HG02798 (cell line): ENCODE measurements around the gene ACTR3.
A peak's percentile ranks its signal among the peaks of the same experiment; 100 is the strongest.
"Not testable (repeated sequence)": the region's sequence is repeated elsewhere in the genome, so short reads cannot be mapped to it uniquely, and the experiment has no call there.

ENCODE experiments used
- ATAC-seq: cut with Tn5 transposase; IDR thresholded peaks from one replicate; pipeline ENCODE4 v1.9.1; 2021; ENCODE audit warnings: mild to moderate bottlenecking; ENCODE audit not compliant: unreplicated experiment, poor library complexity

ACTR3 gene

DNA sequence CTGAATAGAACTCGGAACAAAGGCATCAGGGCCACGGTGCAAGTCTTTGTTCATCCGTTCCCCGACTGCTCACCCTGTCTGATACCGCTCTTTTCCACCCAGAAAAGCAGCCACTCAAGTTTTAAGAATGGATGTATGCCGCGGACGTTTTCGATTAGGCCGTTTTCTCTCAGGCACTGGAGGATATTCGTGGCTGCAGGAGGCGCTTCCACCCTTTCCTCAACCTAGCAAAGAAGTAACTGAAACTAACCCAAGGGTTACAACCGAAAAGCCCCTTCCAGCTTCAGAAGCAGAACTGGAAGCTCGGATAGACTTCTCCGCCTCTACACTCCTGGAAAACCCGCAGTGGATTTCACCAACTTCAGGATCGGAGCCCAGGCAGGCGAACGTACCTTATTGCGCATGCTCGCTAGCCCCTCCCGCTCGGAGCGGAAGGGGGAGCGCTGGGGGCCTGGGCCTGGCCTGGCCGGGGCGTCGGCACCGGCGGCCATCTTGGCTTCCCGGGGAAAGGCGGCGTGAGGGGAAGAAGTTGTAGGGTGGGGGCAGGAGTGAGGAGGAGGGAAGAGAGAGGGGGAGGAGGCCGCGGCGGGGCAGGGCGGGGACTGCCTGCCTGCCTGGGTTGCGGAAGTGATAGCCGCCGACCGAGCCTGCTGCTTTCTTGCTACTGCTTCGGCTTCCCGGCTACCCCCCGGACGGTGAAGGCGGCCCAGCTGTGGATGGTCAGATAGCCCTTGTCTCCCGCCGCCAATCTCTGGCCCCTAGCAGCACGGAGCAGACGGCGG, at the start of gene ACTR3:
Gene ACTR3, plus strand, starts transcription at position 619 of the 782 bp plus-strand sequence. CDS start 191 bp downstream, outside the sequence.
- peak; percentile 65 for ATAC-seq

DNA sequence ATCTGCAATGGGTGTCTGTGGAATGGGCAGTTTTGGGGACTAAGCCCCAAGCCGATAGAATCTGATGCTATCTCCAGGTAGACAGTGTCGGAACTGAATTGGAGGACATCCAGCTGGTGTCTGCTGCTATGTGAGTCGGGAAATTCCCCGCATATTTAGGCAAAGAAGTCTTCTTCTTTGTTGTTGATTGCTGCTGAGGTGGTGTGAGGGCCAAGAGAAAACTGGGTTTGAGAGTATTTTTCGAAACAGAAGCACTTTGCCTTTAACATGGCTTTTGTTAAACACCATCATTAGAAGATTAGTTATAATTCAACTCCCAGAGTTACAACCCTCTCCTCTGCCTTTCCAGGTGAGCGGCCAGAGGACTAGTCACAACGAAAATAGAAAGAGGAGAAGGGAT, 49.4 kb upstream of the ACTR3 start:
- no peak for ATAC-seq

DNA sequence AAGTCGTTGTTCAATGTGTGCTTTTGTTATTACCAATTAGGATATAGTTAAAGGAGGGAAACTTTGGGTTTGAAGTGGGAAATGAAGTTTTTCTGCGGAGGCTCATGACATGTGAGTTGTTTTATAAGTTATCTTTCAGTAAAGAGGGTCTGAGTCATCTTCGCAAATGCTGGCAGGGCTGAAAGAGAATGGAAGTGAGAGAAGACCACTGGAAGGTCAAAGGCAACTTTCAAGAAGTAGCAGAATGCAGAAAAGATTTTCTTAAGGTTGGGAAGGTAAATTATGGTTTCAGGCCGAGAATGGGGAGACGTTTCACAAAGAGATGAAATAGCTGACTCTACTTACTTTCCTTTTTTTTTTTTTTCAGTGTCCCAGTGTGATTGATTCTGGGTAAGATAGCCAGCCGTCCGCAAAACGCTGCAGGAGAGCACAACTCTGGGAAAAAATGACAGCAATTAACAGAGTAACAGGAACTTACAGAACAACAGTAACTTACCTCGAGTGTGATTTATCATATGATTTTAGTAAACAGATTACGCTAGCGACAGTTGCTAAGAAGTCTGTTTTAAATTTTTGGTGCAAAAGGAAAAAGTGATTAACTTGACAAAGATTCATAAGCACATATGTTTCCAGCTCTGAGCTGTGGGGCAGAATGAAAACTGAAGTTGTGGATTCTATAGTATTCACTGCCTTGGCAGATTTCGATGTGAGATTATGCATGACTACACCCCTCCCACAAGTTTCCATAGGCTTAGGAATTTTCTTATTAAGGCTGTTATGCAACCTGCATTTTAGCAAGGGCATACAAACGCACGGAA, 46.8 kb upstream of the ACTR3 start:
- no peak for ATAC-seq

DNA sequence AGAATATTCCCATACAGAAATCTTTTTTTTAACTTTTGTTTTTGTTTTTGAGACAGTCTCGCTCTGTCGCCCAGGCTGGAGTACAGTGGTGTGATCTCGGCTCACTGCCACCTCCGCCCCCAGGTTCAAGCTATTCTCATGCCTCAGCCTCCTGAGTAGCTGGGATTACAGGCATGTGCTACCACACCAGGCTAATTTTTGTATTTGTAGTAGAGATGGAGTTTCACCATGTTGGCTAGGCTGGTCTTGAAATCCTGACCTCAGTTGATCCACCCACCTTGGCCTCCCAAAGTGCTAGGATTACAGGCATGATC, 46.2 kb upstream of the ACTR3 start:
- ATAC-seq = not testable (repeated sequence)

DNA sequence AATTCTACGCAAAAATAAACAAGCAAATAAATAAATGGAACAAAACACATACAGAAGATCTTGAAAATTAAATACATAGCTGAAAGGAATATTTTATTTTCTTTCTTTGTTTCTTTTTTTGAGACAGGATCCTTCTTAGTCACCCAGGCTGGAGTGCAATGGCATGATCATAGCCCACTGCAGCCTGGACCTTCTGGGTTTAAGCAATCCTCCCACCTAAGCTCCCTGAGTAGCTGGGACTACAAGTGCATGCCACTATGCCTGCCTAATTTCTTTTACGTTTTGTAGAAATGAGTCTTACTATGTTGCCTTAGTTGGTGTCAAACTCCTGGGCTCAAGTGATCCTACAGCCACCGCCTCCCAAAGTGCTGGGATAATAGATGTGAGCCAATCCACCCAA, 44.6 kb upstream of the ACTR3 start:
- ATAC-seq = no peak

DNA sequence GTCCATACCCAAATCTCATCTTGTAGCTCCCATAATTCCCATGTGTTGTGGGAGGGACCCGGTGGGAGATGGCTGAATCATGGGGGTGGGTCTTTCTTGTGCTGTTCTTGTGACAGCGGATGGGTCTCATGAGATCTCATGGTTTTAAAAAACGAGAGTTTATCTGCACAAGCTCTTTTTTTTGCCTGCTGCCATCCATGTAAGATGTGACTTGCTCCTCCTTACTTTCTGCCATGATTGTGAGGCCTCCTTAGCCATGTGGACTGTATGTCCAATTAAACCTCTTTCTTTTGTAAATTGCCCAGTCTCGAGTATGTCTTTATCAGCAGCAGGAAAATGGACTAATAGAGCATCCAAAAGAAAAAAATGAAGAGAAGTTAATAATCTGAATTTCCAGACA, 44.1 kb upstream of the ACTR3 start:
- not testable (repeated sequence) for ATAC-seq

DNA sequence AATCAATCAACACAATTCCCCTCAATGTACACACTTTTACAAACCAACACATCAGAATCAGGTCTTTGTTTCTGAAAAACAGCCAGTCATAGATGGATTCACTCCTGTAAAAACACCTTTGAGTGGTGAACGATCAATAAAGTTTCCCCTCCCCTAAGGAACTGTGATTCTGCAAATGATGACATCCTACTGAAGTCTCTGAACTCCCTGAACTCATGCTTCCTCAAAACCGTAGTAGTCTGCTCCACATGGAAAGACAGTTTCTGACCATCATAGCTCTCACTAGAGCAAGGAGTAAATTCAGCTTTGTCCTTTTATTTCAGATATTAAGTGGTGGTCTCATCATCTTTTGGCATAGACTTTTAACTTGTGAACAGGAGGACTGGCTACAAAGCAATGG, 43.5 kb upstream of the ACTR3 start:
- no peak for ATAC-seq

DNA sequence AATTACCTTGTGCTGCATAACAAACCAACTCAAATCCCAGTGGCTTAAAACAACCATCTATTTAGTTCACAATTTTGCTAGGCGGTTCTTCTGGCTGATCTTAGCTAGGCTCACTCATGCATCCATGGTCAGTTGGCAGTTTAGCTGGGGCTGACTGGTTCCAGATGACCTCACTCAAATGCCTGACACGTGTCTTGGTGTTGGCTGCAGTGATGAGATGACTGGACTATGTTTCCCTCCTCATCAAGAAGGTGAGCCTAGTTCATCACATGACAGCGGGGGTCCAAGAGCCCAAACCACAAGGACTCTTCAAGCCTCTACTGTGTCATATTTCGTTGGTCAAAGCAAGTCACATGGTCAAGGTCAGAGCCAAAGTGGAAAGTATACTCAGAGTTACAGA, 42.7 kb upstream of the ACTR3 start:
- peak; percentile 72 for ATAC-seq

DNA sequence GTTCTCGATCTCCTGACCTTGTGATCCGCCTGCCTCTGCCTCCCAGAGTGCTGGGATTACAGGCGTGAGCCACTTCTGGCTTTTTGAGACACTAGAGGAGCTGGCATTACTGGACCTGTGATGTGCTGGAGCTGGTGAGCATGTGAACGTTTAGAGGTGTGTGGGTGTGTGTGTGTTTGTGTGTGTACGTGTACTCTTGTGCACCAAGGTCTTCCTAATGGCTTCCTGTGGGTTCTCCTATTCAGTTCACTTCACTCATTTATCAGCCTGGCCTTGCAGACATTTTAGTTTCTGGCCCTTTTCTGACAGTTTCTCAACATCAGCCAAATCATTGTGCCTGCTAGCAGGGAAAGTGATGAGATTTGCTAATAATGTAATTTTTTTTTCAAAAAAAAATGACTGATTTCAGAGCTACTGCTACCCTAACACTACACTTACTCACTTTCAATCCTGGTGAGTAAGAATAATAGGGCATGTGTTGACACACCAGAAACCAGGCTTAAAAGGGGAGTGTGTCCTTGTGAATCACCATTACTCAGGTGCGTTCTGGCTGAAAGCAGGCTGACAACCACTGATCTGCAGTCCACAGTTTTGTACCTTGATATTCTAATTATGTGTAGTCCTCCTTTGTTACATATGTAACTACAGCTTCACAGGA, 41.0 kb upstream of the ACTR3 start:
- ATAC-seq = peak; percentile 66

DNA sequence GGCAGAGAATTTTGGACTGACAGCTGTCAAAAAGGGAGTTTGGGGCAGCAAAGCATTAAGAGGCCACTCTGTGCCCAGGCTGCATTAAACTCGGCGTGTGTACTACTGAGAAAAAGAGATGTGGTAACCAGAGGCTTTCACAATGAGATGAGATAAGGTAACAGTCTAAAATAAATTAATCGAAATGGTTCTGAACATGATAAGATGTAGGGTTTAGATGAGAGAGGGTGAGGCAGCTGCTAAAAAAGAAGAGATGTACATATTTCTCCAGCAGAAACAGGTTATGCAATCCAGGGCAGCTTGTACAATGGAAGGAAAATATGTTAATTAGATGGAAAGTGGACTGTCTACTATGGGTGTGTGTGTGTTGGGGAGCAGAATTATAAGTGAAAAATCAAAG, 39.2 kb upstream of the ACTR3 start:
- ATAC-seq = no peak

DNA sequence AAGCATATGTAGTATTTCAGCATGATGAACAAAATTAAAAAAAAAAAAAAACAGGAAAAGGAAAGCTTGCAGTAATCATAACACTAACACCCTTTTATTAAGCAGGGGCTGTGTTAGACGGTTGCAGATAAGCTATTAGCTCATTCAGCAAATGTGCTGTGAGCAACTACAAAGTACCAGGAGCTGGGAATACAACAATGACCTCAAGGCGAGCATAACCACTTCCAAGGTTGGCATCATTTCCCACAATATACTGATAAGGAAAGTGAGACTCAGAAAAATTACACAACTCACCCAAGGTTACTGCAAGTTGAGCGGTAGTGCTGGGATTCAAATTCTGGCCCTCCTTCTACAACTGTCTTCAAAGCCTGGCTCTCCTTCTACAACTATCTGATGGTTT, 38.2 kb upstream of the ACTR3 start:
- no peak for ATAC-seq

DNA sequence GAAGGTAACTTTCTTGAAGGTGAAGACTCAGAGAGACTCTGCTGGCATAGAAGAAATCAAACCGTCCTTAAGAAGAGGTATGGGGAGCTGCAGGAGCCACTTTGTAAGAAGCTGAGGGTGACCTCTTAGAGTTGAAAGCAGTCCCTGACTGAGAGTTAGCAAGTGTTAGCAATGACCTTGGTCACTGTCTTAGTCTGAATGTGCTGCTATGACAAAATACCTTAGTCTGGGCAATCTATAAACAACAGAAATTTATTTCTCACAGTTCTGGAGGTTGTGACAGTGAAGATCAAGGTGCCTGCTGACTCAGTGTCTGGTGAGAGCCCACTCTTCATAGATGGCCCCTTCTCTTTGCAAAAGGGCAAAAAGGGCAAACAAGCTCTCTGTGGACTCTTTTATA, 35.7 kb upstream of the ACTR3 start:
- ATAC-seq = no peak

DNA sequence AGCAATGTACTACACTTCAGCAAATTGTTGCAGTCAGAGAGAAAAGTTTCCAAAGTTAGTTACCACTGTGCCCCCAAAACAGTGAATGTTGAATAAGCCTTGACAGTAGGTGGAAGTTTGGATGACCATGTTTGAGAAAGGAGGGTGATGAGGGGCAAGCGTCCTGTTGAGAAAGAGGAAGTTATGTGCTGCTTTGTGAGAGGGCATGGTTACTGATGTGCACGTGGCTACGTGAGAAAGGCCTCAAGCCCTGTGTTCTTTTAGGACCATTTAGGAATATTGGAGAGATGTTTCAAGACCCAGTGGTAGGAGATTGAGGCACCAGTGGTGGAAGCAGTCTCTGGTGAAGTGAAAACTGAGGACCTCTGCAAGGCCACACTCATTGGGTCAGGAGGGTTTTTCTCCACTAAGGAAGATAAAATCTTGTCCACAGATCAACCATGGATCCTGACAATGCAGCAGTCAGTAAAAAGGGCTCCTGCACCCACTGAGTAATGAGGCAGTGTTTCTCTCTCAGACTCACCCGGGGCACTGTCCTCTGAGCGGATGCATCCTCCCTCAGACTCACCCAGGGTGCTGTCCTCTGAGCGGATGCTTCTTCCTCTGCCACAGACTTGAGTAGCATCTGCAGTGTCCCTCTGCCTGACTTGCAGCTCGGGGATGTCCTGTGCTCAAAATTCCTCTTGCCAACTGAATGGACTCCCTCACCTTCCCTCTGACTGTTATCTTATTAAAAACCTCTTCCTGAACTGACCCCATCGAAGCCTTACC, 34.7 kb upstream of the ACTR3 start:
- ATAC-seq = peak; percentile 28

DNA sequence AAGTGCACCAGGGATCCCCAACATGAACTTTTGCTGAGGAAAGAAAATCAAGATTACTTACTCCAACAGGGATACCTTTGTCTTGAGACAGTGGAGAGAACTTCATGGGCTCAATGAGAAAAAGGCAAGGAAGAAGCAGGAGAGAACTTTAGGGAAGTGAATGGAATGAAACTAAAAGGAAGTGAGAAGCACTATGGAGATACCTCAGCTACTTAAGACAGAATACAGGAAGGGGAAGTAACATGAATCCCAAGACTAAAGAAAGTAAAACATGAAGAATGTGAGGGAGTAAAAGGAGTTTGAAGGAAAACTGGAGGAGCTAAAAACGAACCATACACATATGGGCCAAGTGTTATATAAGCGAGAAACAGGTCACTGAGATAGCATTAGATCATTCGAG, 32.4 kb upstream of the ACTR3 start:
- ATAC-seq = no peak

DNA sequence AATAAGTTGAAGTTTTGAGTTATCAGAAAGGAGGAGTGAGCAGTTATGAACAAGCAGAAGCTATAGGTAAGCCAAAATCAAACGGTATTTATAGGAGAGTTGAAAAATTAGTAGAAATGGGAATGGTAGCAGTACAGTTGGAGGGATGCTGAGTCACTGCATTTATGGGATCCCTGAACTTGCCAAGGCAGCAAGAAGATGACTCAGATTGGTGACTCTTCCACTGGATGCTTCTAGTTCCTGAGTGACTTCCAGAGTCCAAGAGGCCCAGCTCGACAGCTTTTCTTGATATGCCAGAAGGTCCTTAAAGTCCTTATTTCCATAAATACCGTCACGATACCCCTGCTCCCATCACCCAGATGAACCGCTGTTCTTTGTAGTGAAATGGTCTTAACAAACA, 31.1 kb upstream of the ACTR3 start:
- ATAC-seq = no peak

DNA sequence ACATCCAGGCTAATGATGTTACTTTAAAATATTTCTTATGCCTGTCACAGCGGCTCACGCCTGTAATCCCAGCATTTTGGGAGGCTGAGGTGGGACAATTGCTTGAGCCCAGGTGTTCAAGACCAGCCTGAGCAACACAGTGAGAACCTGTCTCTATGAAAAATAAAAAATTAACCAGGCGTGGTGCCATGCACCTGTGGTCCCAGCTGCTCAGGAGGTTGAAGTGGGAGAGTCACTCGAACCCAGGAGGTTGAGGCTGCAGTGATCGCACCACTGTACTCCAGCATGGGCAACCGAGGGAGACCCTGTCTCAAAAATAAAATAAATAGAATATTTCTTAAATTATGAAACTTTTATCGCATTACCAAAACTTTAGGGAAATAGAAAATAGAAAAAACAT, 28.1 kb upstream of the ACTR3 start:
- peak; percentile 51 for ATAC-seq

DNA sequence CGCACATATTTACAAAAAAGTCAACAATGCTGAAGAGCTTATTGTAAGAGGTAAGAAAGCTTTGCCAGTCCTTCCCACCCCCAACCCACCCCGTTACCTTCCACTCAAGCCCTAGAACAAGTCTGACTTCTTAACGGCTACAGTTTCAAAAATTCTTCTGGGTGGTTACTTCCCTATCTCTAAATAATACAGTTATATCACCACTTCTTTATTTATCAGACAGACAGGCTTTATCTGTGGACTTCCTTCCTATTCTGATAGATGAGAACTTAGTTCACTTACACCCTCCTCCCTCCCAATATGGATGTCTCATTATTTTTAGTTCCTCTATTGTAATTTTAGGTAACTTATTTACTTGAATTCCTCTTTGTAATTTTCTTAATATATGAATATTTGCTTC, 26.7 kb upstream of the ACTR3 start:
- no peak for ATAC-seq

DNA sequence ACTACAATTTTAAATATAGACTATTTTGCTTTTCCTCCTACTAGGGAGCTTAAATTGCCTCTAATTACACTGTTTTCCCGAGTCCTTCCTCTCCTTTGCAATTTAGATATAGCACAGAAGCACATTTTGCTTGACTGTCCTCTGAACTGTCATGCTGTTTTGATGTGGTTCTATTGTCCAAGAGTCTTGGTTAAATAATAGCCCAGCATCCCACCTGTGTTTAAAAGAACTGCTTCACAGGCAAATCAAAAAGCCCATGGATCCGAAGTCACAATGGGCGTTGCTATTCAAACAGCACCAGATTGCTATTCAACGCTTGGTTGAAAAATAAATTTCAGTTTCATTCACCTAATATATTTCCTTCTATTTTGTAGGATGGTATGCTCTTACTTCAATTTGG, 22.3 kb upstream of the ACTR3 start:
- ATAC-seq = no peak

DNA sequence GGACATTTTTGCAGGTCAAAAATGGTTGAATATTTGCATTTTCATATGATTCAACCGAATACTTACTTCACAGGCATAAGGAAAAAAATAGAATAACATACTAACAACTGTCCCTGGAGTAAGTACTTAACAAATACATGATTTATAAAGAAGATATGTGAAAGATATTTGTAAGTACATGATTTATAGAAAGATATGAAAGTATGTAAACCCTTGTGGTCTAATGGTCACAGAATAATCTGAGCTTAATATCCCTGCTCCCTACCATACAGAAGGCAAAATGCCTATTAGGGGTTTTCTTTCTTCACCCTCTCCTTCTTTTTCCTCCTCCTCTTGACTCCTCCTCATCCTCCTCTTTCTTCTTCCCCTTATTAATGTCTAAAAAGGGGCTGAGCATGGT, 20.6 kb upstream of the ACTR3 start:
- ATAC-seq = no peak

DNA sequence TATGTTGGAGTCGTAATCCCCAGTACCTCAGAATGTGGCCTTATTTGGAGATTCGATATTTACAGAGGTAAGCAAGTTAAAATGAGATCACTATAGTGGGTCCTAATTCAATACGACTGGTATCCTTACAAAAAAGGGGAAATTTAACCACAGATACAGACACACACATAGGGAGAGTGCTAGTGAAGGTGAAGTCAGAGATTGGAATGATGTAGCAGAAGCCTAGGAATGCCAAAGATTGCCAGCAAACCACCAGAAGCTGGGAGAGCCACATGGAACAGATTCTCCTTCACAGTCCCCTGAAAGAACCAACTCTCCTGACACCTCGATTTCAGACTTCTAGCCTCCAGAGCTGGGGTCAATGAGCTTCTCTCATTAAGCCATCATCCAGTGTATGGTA, 17.7 kb upstream of the ACTR3 start:
- ATAC-seq = no peak

DNA sequence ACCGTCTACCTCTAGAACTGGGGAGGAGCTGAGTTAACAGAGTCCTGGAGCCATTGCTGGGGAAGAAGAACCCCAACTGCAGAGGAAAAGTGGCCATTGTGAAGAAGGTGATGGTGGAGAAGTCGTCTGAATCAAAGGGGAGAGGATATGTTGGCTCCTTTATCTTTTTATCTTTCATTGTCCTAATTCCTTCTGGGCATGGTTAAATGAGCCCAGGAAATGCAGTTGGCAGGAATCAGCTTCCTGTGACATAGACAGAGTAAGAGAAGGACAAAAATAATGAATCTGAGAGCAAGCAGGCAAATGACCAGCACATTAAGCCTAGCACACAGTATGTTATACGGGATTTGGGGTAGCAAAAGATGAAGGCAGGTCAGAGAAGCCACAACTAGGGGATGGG, 16.0 kb upstream of the ACTR3 start:
- ATAC-seq = no peak
